ENCODE results near the gene SMIM14. TPM values are rescaled to one million over a fixed set of nuclear protein-coding genes. Genes with fewer than 3 reads are reported as not detected.

SMIM14 gene
- total RNA-seq, 3 donors from 2014 or later: 69.5 to 142 (median 123) TPM

- H3K36me3 ChIP-seq (ENCODE audit: low read depth): no peaks in the 10 kb centered on the region
- no peaks in the 10 kb centered on the region for H3K9me3 ChIP-seq
- intact Hi-C loops (cut with DNase I, micrococcal nuclease): loop anchor here (5.0 to 10.0 kb wide), 2 partner anchors 110 to 113 kb away; partner anchors contain the start of gene UGDH (in 2 of the 2)
- peaks cover 23% of the 10 kb centered on the region for H3K4me1 ChIP-seq (ENCODE audit: low read depth)
- H3K4me3 ChIP-seq: peak overlapping the region; percentile 95
- peak; percentile 70 to 73 (median 73) for DNase-seq
- TF ChIP-seq CTCF (IDR thresholded peaks at IDR 0.05): no peak
- peak; percentile 39 for ATAC-seq
Measured at GRCh38 chr4:39637586-39638353, 895 bp downstream of the SMIM14 start.

GRCh38 chr4:39637221-39637585 lies 1.5 kb downstream of the SMIM14 start:
- H3K4me1 ChIP-seq (ENCODE audit: low read depth): peaks cover 23% of the 10 kb centered on the region
- no peaks in the 10 kb centered on the region for H3K36me3 ChIP-seq (ENCODE audit: low read depth)
- H3K4me3 ChIP-seq: peak overlapping the region; percentile 95
- ATAC-seq (no peak), DNase-seq (no peak)
- TF ChIP-seq CTCF (IDR thresholded peaks at IDR 0.05): no peak
- no peaks in the 10 kb centered on the region for H3K9me3 ChIP-seq
- intact Hi-C loops (cut with DNase I, micrococcal nuclease): loop anchor here (5.0 to 10.0 kb wide), 2 partner anchors 110 to 112 kb away; partner anchors contain the start of gene UGDH (in 2 of the 2)

- Histone ChIP-seq H3K4me3 (peak overlapping the region; percentile 95), H3K4me1 (ENCODE audit: low read depth) (peaks cover 23% of the 10 kb centered on the region), H3K9me3 (no peaks in the 10 kb centered on the region), H3K36me3 (ENCODE audit: low read depth) (no peaks in the 10 kb centered on the region)
- TF ChIP-seq CTCF (IDR thresholded peaks at IDR 0.05): no peak
- intact Hi-C loops (cut with DNase I, micrococcal nuclease): loop anchor here (5.0 to 10.0 kb wide), 2 partner anchors 109 to 112 kb away; partner anchors contain the start of gene UGDH (in 2 of the 2)
- DNase-seq (no peak), ATAC-seq (no peak)
Measured at GRCh38 chr4:39636531-39637184, 2.0 kb downstream of the SMIM14 start.

GRCh38 chr4:39635023-39635422 lies 3.6 kb downstream of the SMIM14 start:
- DNase-seq: peak in 1 of 3 donors; percentile 75
- intact Hi-C loops (cut with DNase I, micrococcal nuclease): loop anchor here (5.0 to 10.0 kb wide), 2 partner anchors 108 to 110 kb away; partner anchors contain the start of gene UGDH (in 2 of the 2)
- ATAC-seq: no peak
- TF ChIP-seq CTCF (IDR thresholded peaks at IDR 0.05): no peak
- no peaks in the 10 kb centered on the region for H3K36me3 ChIP-seq (ENCODE audit: low read depth)
- H3K4me3 ChIP-seq: no peak overlapping the region
- peaks cover 23% of the 10 kb centered on the region for H3K4me1 ChIP-seq (ENCODE audit: low read depth)
- H3K9me3 ChIP-seq: no peaks in the 10 kb centered on the region

GRCh38 chr4:39631700-39632079 lies 7.0 kb downstream of the SMIM14 start:
- no peak for ATAC-seq
- intact Hi-C loops (cut with DNase I, micrococcal nuclease): loop anchor here in 1 of 2 donors (10.0 kb wide), 1 partner anchor 107 kb away; the partner anchor contains the start of gene UGDH
- no peak for TF ChIP-seq CTCF (IDR thresholded peaks at IDR 0.05)
- no peaks in the 10 kb centered on the region for H3K9me3 ChIP-seq
- no peak overlapping the region for H3K4me3 ChIP-seq
- H3K4me1 ChIP-seq (ENCODE audit: low read depth): peaks cover 19% of the 10 kb centered on the region
- no peak for DNase-seq
- H3K36me3 ChIP-seq (ENCODE audit: low read depth): no peaks in the 10 kb centered on the region

Data from mucosa of descending colon (tissue), 3 donors.